Liver (tissue), 9 donors: ENCODE measurements around the gene PCDHB12. TPM values are rescaled to one million over a fixed set of nuclear protein-coding genes. Genes with fewer than 3 reads are reported as not detected.
"Not testable (repeated sequence)": the region's sequence is repeated elsewhere in the genome, so short reads cannot be mapped to it uniquely, and the experiment has no call there.

Experiments
- DNase-seq: peaks from one replicate; pipeline ENCODE4 v3.0.0-alpha.2; 2017; ENCODE audit warnings: low spot score
- H3K27ac ChIP-seq, 2 donors: one replicate each; pipeline ENCODE4 v1.7.0; 2013; ENCODE audit warnings: inconsistent platforms in 2 of 2, low read length in 2 of 2, control low read depth in 1 of 2, low read depth in 1 of 2, mild to moderate bottlenecking in 1 of 2
- H3K27me3 ChIP-seq, 4 donors: one replicate each; pipeline versions ENCODE4 v1.6.1 to v1.7.0; 2013; ENCODE audit warnings: low read length in 3 of 4, inconsistent platforms in 1 of 4, mild to moderate bottlenecking in 1 of 4, moderate library complexity in 1 of 4; ENCODE audit not compliant: control insufficient read depth in 4 of 4, insufficient read depth in 4 of 4
- H3K36me3 ChIP-seq, 4 donors: one replicate each; pipeline versions ENCODE4 v1.6.1 to v1.7.0; 2013; ENCODE audit warnings: low read length in 3 of 4, mild to moderate bottlenecking in 3 of 4, low read depth in 1 of 4, moderate library complexity in 1 of 4; ENCODE audit not compliant: control insufficient read depth in 4 of 4, insufficient read depth in 3 of 4
- H3K4me1 ChIP-seq, 4 donors: one replicate each; pipeline versions ENCODE4 v1.6.1 to v1.7.0; 2013; ENCODE audit warnings: low read length in 3 of 4, mild to moderate bottlenecking in 3 of 4, moderate library complexity in 1 of 4; ENCODE audit not compliant: control insufficient read depth in 4 of 4, insufficient read depth in 4 of 4
- H3K4me3 ChIP-seq, 3 donors: one replicate each; pipeline versions ENCODE4 v1.6.1 to v1.7.0; 2013; ENCODE audit warnings: low read length in 3 of 3, control low read depth in 1 of 3, low read depth in 1 of 3, mild to moderate bottlenecking in 1 of 3
- H3K9ac ChIP-seq, 2 donors: one replicate each; pipeline ENCODE4 v1.7.0; 2013; ENCODE audit warnings: low read length in 2 of 2, mild to moderate bottlenecking in 2 of 2, moderate library complexity in 2 of 2, control low read depth in 1 of 2, low read depth in 1 of 2
- H3K9me3 ChIP-seq, 4 donors: one replicate each; pipeline versions ENCODE4 v1.6.1 to v1.7.0; 2013; ENCODE audit warnings: low read length in 3 of 4; ENCODE audit not compliant: control insufficient read depth in 4 of 4
- CTCF ChIP-seq: fragments of 150-350 bp; IDR thresholded peaks from 2 replicates; pipeline ENCODE4 v1.5.1; 2017; ENCODE audit warnings: improper control_type of control experiment, low read depth, low read length; ENCODE audit not compliant: missing input control
- FOXA2 ChIP-seq: IDR thresholded peaks from 2 replicates; pipeline ENCODE4 v1.6.1; 2016; ENCODE audit warnings: antibody characterized with exemption
- GABPA ChIP-seq, 2 donors: IDR thresholded peaks in 1 of 2; conservative IDR thresholded peaks in 1 of 2; 2 replicates each; pipeline ENCODE4 v1.6.1; 2016; ENCODE audit warnings: antibody characterized with exemption in 2 of 2, mild to moderate bottlenecking in 1 of 2, moderate library complexity in 1 of 2
- HNF4A ChIP-seq, 2 donors: conservative IDR thresholded peaks; 2 replicates each; pipeline ENCODE4 v1.6.1; 2016; ENCODE audit warnings: antibody characterized with exemption in 2 of 2, mild to moderate bottlenecking in 2 of 2
- RAD21 ChIP-seq, 2 donors: IDR thresholded peaks; 2 replicates each; pipeline ENCODE4 v1.6.1; 2016; ENCODE audit warnings: antibody characterized with exemption in 2 of 2, mild to moderate bottlenecking in 2 of 2
- REST ChIP-seq: IDR thresholded peaks from 2 replicates; pipeline ENCODE4 v1.6.1; 2016; ENCODE audit warnings: antibody characterized with exemption, mild to moderate bottlenecking
- RXRA ChIP-seq, 2 donors: IDR thresholded peaks; 2 replicates each; pipeline ENCODE4 v1.6.1; 2017 to 2018; ENCODE audit warnings: antibody characterized with exemption in 2 of 2, mild to moderate bottlenecking in 1 of 2
- SP1 ChIP-seq: IDR thresholded peaks from 2 replicates; pipeline ENCODE4 v1.6.1; 2018; ENCODE audit warnings: antibody characterized with exemption, mild to moderate bottlenecking
- WGBS: extraction: QIAGEN DNeasy Blood & Tissue Kit; methylation state at CpG from one replicate; pipeline ENCODE4 v1.1.7; 2013; 5-methylcytosine and 5-hydroxymethylcytosine counted together
- polyA plus RNA-seq, 2 donors: library from polyadenylated mRNA; stranded (reverse) in 1 of 2; unstranded in 1 of 2; fragments of 200-250 nt in 1 of 2; fragments of >200 nt in 1 of 2; fragmentation: Nextera tagmentation in 1 of 2; extraction: Ambion mirVana in 1 of 2; gene quantifications; one replicate each; pipeline versions ENCODE4 v1.2.1 to v1.2.3, GENCODE V29; 2013 to 2015
- total RNA-seq, 2 donors: library from RNA; depleted of rRNA; stranded (reverse); fragments of >200 nt; gene quantifications; one replicate each; pipeline ENCODE4 v1.2.3, GENCODE V29; 2014
- TF ChIP-seq, protein P1 (sequence below): IDR thresholded peaks from 2 replicates; pipeline ENCODE4 v1.6.1; 2016; ENCODE audit warnings: antibody characterized with exemption
- donor health status: healthy.
- donor health status: healthy.
- donor health status: healthy.
- donor health status: healthy.
- donor health status: healthy.

PCDHB12 gene
- total and polyA plus RNA-seq, 4 donors, result 0.06 to 0.33 (median 0.20) TPM

DNA sequence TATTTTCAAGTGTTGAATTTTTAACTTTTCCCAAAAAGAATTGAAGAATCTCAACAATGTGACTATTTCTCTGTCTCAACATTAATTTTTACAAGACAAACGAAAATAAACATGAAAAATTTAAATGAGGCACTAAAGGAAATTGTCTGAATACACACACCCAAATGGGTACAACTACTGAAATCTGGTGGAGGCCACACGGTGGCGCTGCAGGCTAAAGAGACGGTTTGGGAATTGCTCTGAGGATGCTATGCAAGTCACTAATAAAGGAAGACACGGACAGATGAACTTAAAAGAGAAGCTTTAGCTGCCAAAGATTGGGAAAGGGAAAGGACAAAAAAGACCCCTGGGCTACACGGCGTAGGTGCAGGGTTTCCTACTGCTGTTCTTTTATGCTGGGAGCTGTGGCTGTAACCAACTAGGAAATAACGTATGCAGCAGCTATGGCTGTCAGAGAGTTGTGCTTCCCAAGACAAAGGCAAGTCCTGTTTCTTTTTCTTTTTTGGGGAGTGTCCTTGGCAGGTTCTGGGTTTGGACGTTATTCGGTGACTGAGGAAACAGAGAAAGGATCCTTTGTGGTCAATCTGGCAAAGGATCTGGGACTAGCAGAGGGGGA, 16.3 kb upstream of the PCDHB12 start, which contains the start of gene PCDHB10:
Gene PCDHB10 (plus strand): TSS at position 244 of the 616 bp plus-strand sequence. CDS start 200 bp downstream, at position 444.
- H3K4me3 ChIP-seq, result no peak within 1 kb of the TSS
- DNase-seq, result no peak

GRCh38 chr5:141194332-141194731, 14.2 kb upstream of the PCDHB12 start:
- not testable (repeated sequence) for H3K36me3 ChIP-seq, H3K4me1 ChIP-seq, H3K27me3 ChIP-seq, H3K4me3 ChIP-seq, DNase-seq, H3K9ac ChIP-seq, H3K27ac ChIP-seq
- H3K9me3 ChIP-seq, result peaks cover 13 to 43% (median 19%) of the 10 kb centered on the region in 4 donors
- WGBS, result 30% methylated on average over 29 of the region's 37 CpGs

More for the DNA sequence above, 16.3 kb upstream of the PCDHB12 start, which contains the start of gene PCDHB10:
- H3K27ac ChIP-seq, result no peak within 1 kb of the TSS
- H3K27me3 ChIP-seq, result peaks cover 0 to 3% (median 0%) of the 10 kb centered on the region in 4 donors
- H3K4me1 ChIP-seq, result no peaks in the 10 kb centered on the region
- TF ChIP-seq HNF4A (conservative IDR thresholded peaks at IDR 0.05), result no peak
- TF ChIP-seq RAD21 (IDR thresholded peaks at IDR 0.05), result peak; percentile 20 to 39
- no peak for TF ChIP-seq FOXA2
- TF ChIP-seq CTCF, result peak; percentile 12
- no peak for TF ChIP-seq REST
- TF ChIP-seq, protein P1, sequence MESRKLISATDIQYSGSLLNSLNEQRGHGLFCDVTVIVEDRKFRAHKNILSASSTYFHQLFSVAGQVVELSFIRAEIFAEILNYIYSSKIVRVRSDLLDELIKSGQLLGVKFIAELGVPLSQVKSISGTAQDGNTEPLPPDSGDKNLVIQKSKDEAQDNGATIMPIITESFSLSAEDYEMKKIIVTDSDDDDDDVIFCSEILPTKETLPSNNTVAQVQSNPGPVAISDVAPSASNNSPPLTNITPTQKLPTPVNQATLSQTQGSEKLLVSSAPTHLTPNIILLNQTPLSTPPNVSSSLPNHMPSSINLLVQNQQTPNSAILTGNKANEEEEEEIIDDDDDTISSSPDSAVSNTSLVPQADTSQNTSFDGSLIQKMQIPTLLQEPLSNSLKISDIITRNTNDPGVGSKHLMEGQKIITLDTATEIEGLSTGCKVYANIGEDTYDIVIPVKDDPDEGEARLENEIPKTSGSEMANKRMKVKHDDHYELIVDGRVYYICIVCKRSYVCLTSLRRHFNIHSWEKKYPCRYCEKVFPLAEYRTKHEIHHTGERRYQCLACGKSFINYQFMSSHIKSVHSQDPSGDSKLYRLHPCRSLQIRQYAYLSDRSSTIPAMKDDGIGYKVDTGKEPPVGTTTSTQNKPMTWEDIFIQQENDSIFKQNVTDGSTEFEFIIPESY, result no peak
- TF ChIP-seq RXRA (IDR thresholded peaks at IDR 0.05), result no peak
- TF ChIP-seq GABPA (IDR thresholded peaks at IDR 0.05 in 1 of 2, conservative IDR thresholded peaks at IDR 0.05 in 1 of 2), result no peak
- no peak for TF ChIP-seq SP1
- 12% methylated on average over 10 of the region's 10 CpGs for WGBS
- H3K36me3 ChIP-seq, result no peaks in the 10 kb centered on the region
- H3K9me3 ChIP-seq, result peaks cover 11 to 38% (median 17%) of the 10 kb centered on the region in 4 donors
- no peak within 1 kb of the TSS for H3K9ac ChIP-seq
